A549 (cell line): ENCODE results near the gene CUEDC2. TPM values are rescaled to one million over a fixed set of nuclear protein-coding genes. Genes with fewer than 3 reads are reported as not detected.

ENCODE experiments used
- ATAC-seq, 2 experiments: fragments of 200-7000 bp in 1 of 2; fragments of >200 bp in 1 of 2; cut with Nextera tagmentation in 1 of 2; cut with Tn5 transposase in 1 of 2; 3 replicates each; pipeline versions ENCODE4 v1.8.0 to v1.9.1; 2018 to 2020; ENCODE audit warnings: mild to moderate bottlenecking in 1 of 2, moderate library complexity in 1 of 2
- CTCF ChIA-PET: fragments of 300-600 bp; sonication (Branson Sonifier 250); formaldehyde crosslinking; extraction: SDS; loops from one replicate; lab custom pipeline; 2021; ENCODE audit warnings: antibody characterized with exemption, inconsistent platforms; lab: Yijun Ruan, JAX
- POLR2A ChIA-PET: fragments of 350-600 bp; formaldehyde crosslinking; extraction: SDS; loops from one replicate; lab custom pipeline; 2021; ENCODE audit warnings: antibody characterized with exemption, inconsistent platforms; lab: Yijun Ruan, JAX
- DNase-seq, 2 experiments: peaks; one replicate each; pipeline versions ENCODE4 v3.0.0 to v3.0.0-alpha.2; 2011 to 2016; ENCODE audit warnings: low read depth in 1 of 2, low spot score in 1 of 2
- FAIRE-seq: peaks from 2 replicates; lab custom pipeline; 2011; peaks lifted over from hg19 to GRCh38; lab: Jason Lieb, UNC
- H3K27ac ChIP-seq, 2 experiments: fragments of >200 bp; sonication (Bioruptor Twin); formaldehyde crosslinking; 3 replicates each; pipeline ENCODE4 v1.5.1; 2016 to 2017
- H3K4me1 ChIP-seq: fragments of >200 bp; sonication (Bioruptor Twin); formaldehyde crosslinking; 3 replicates; pipeline ENCODE4 v1.6.1; 2016
- H3K4me2 ChIP-seq: fragments of >200 bp; sonication (Bioruptor Twin); formaldehyde crosslinking; 3 replicates; pipeline ENCODE4 v1.6.1; 2016
- H3K4me3 ChIP-seq: fragments of >200 bp; sonication (Bioruptor Twin); formaldehyde crosslinking; 3 replicates; pipeline ENCODE4 v1.5.1; 2016
- H3K9me3 ChIP-seq: fragments of >200 bp; sonication (Bioruptor Twin); formaldehyde crosslinking; 3 replicates; pipeline ENCODE4 v1.6.1; 2016
- BHLHE40 ChIP-seq: IDR thresholded peaks from 2 replicates; pipeline ENCODE4 v1.6.1; 2012; ENCODE audit warnings: low read depth, low read length, inconsistent platforms
- CBX2 ChIP-seq: fragments of 200-600 bp; sonication (generic); IDR thresholded peaks from 2 replicates; pipeline ENCODE4 v1.6.1; 2016; ENCODE audit warnings: low read depth, mild to moderate bottlenecking, borderline replicate concordance
- CEBPB ChIP-seq, 2 experiments: fragments of >200 bp in 1 of 2; sonication (Bioruptor Twin) in 1 of 2; formaldehyde crosslinking in 1 of 2; IDR thresholded peaks; 2 replicates each; pipeline ENCODE4 v1.6.1; 2012 to 2016
- CHD2 ChIP-seq: fragments of 150-350 bp; IDR thresholded peaks from 2 replicates; pipeline ENCODE4 v1.6.1; 2014; ENCODE audit warnings: low read length; ENCODE audit not compliant: partially characterized antibody
- EHF ChIP-seq: fragments of 250-450 bp; sonication (Bioruptor Pico); IDR thresholded peaks from 2 replicates; pipeline ENCODE4 v1.5.0; 2020; ENCODE audit warnings: mild to moderate bottlenecking
- FOSB ChIP-seq: fragments of 250-450 bp; sonication (Bioruptor Pico); IDR thresholded peaks from 2 replicates; pipeline ENCODE4 v1.5.0; 2020; ENCODE audit warnings: mild to moderate bottlenecking, moderate library complexity
- FOSL2 ChIP-seq, 2 experiments: fragments of 450-650 bp in 1 of 2; fragments of >200 bp in 1 of 2; sonication (Bioruptor Twin) in 1 of 2; formaldehyde crosslinking; IDR thresholded peaks; 2 replicates each; pipeline versions ENCODE4 v1.5.0 to v1.6.1; 2016 to 2020; ENCODE audit warnings: mild to moderate bottlenecking in 1 of 2, moderate library complexity in 1 of 2
- FOXS1 ChIP-seq: fragments of 250-450 bp; sonication (Bioruptor Pico); IDR thresholded peaks from 2 replicates; pipeline ENCODE4 v1.5.0; 2020; ENCODE audit warnings: mild to moderate bottlenecking, moderate library complexity
- HDAC2 ChIP-seq: fragments of 200-600 bp; sonication (generic); IDR thresholded peaks from 2 replicates; pipeline ENCODE4 v1.6.1; 2016
- HEYL ChIP-seq: fragments of 250-450 bp; sonication (Bioruptor Pico); IDR thresholded peaks from 2 replicates; pipeline ENCODE4 v1.8.0; 2021; ENCODE audit warnings: mild to moderate bottlenecking, moderate library complexity
- JUN ChIP-seq, 2 experiments: fragments of >200 bp; sonication (Bioruptor Twin); formaldehyde crosslinking; IDR thresholded peaks; 2 replicates in 1 of 2; 3 replicates in 1 of 2; pipeline ENCODE4 v1.6.1; 2016 to 2017
- KDM1A ChIP-seq: fragments of 200-600 bp; sonication (generic); IDR thresholded peaks from 2 replicates; pipeline ENCODE4 v1.6.1; 2016; ENCODE audit warnings: low read depth, mild to moderate bottlenecking
- MAFK ChIP-seq: fragments of 450-650 bp; IDR thresholded peaks from 2 replicates; pipeline ENCODE4 v1.6.1; 2014; ENCODE audit not compliant: partially characterized antibody
- MYC ChIP-seq: IDR thresholded peaks from 2 replicates; pipeline ENCODE4 v1.6.1; 2012; ENCODE audit warnings: mild to moderate bottlenecking, inconsistent platforms, low read length, improper control_type of control experiment, borderline replicate concordance
- NFE2L2 ChIP-seq: fragments of 150-350 bp; conservative IDR thresholded peaks from 2 replicates; pipeline ENCODE4 v1.6.1; 2014; ENCODE audit warnings: low read length
- NR3C1 ChIP-seq: fragments of >200 bp; sonication (Bioruptor Twin); formaldehyde crosslinking; IDR thresholded peaks from 3 replicates; pipeline ENCODE4 v1.6.1; 2017
- PHF8 ChIP-seq: fragments of 200-600 bp; sonication (generic); IDR thresholded peaks from 2 replicates; pipeline ENCODE4 v1.6.1; 2016; ENCODE audit warnings: low read depth, mild to moderate bottlenecking, antibody characterized with exemption, moderate library complexity, borderline replicate concordance
- POLR2AphosphoS2 ChIP-seq: conservative IDR thresholded peaks from 2 replicates; pipeline ENCODE4 v1.6.1; 2012; ENCODE audit warnings: low read length, improper control_type of control experiment, inconsistent platforms
- RAD21 ChIP-seq, 2 experiments: fragments of >200 bp in 1 of 2; sonication (Bioruptor Twin) in 1 of 2; formaldehyde crosslinking in 1 of 2; IDR thresholded peaks in 1 of 2; conservative IDR thresholded peaks in 1 of 2; 2 replicates in 1 of 2; 3 replicates in 1 of 2; pipeline ENCODE4 v1.6.1; 2012 to 2018; ENCODE audit warnings: inconsistent platforms in 1 of 2
- RARB ChIP-seq: fragments of 250-450 bp; sonication (Bioruptor Pico); IDR thresholded peaks from 2 replicates; pipeline ENCODE4 v1.8.0; 2021; ENCODE audit warnings: mild to moderate bottlenecking, moderate library complexity
- RCOR1 ChIP-seq: fragments of 150-350 bp; IDR thresholded peaks from 2 replicates; pipeline ENCODE4 v1.6.1; 2014; ENCODE audit warnings: antibody characterized with exemption, low read length, low read depth
- REST ChIP-seq: fragments of 200-600 bp; sonication (generic); IDR thresholded peaks from 2 replicates; pipeline ENCODE4 v1.6.1; 2016; ENCODE audit warnings: antibody characterized with exemption, mild to moderate bottlenecking, moderate library complexity
- TFCP2L1 ChIP-seq: fragments of 250-450 bp; sonication (Bioruptor Pico); IDR thresholded peaks from 2 replicates; pipeline ENCODE4 v1.5.0; 2021; ENCODE audit warnings: mild to moderate bottlenecking
- ZFP36 ChIP-seq: fragments of 450-650 bp; IDR thresholded peaks from 2 replicates; pipeline ENCODE4 v1.6.1; 2014; ENCODE audit warnings: borderline replicate concordance; ENCODE audit not compliant: partially characterized antibody
- WGBS: methylation state at CpG from one replicate; pipeline ENCODE4 v1.1.6; 2017; ENCODE audit errors: missing lambda C conversion rate; 5-methylcytosine and 5-hydroxymethylcytosine counted together
- polyA plus RNA-seq, 4 experiments: library from polyadenylated mRNA; depleted of rRNA in 3 of 4; stranded (reverse); fragments of >200 nt; fragmentation: RNase III in 1 of 4; extraction: RNeasy Plus Mini Kit Qiagen cat#74134 plus additional on column Dnase treatment in 1 of 4; gene quantifications; 2 replicates in 3 of 4; 3 replicates in 1 of 4; pipeline ENCODE4 v1.2.3, GENCODE V29; 2011 to 2017
- TF ChIP-seq, protein P1 (sequence below): fragments of >200 bp; sonication (Bioruptor Twin); formaldehyde crosslinking; IDR thresholded peaks from 2 replicates; pipeline ENCODE4 v1.6.1; 2016
- TF ChIP-seq, protein P2 (sequence below): fragments of 150-350 bp; IDR thresholded peaks from 2 replicates; pipeline ENCODE4 v1.6.1; 2014; ENCODE audit warnings: low read depth, mild to moderate bottlenecking, low read length
- TF ChIP-seq, protein P3 (sequence below): IDR thresholded peaks from 2 replicates; pipeline ENCODE4 v1.6.1; 2012; ENCODE audit warnings: low read depth, borderline replicate concordance
- TF ChIP-seq, protein P4 (sequence below): fragments of >200 bp; sonication (Bioruptor Twin); formaldehyde crosslinking; IDR thresholded peaks from 3 replicates; pipeline ENCODE4 v1.6.1; 2016

The CUEDC2 gene
- polyA plus RNA-seq, 2 of the 4 experiments (the other 2 are of a cell fraction), result 43.7 to 67.4 TPM

- H3K4me1 ChIP-seq, result peaks cover 55% of the 10 kb centered on the region
- no peaks in the 10 kb centered on the region for H3K9me3 ChIP-seq
- DNase-seq (no peak), ATAC-seq (no peak), FAIRE-seq (no peak)
- CTCF ChIA-PET, result interaction anchor here (0.6 to 3.7 kb wide), 6 partner anchors 8 to 50 kb away, joined by 3 to 20 read pairs (median 3); no protein-coding TSS in a partner anchor
- peak overlapping the region in 1 of 2 experiments; percentile 52; a peak in 2 of 6 replicates for H3K27ac ChIP-seq
- POLR2A ChIA-PET, result interaction anchor here (1.5 kb wide), 1 partner anchor 21 kb away, joined by 3 read pairs; the partner anchor contains the start of gene CUEDC2
- H3K4me2 ChIP-seq, result peak overlapping the region; percentile 44; the same call in 2 of the 3 replicates
- WGBS, result 97% methylated on average over 5 of the region's 5 CpGs
- H3K4me3 ChIP-seq, result no peak overlapping the region
- TF ChIP-seq JUN (IDR thresholded peaks at IDR 0.05) (0 out of 5 replicates have a peak, but pooled peaks of 1 of the 2 experiments have one; percentile 9), KDM1A (no peak)
- TF ChIP-seq, protein P1, sequence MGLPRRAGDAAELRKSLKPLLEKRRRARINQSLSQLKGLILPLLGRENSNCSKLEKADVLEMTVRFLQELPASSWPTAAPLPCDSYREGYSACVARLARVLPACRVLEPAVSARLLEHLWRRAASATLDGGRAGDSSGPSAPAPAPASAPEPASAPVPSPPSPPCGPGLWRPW, result no peak
These were observed 21.1 kb upstream of the CUEDC2 start for GRCh38 chr10:102453502-102453901.

GRCh38 chr10:102452672-102453340 lies 20.4 kb upstream of the CUEDC2 start:
- FAIRE-seq, result no peak
- ChIA-PET CTCF (interaction anchor here (0.6 to 3.7 kb wide), 8 partner anchors 8 to 68 kb away, joined by 3 to 20 read pairs (median 3); no protein-coding TSS in a partner anchor), POLR2A (interaction anchor here (1.5 kb wide), 1 partner anchor 20 kb away, joined by 3 read pairs; the partner anchor contains the start of gene CUEDC2)
- peak in 1 of 2 experiments; percentile 47 for DNase-seq
- Histone ChIP-seq H3K4me1 (peaks cover 55% of the 10 kb centered on the region), H3K4me3 (no peak overlapping the region), H3K4me2 (peak overlapping the region; percentile 44), H3K9me3 (no peaks in the 10 kb centered on the region), H3K27ac (peak overlapping the region in 1 of 2 experiments; percentile 52; a peak in 2 of 6 replicates)
- 0 out of 6 replicates have a peak, but pooled peaks of 1 of the 2 experiments have one; percentile 28 for ATAC-seq
- WGBS, result 42% methylated on average over 3 of the region's 3 CpGs
- TF ChIP-seq CBX2, result no peak
- no peak for TF ChIP-seq FOSL2 (IDR thresholded peaks at IDR 0.05)
- TF ChIP-seq FOSL2 (CRISPR knock-in tag; IDR thresholded peaks at IDR 0.05), result peak; percentile 89
- TF ChIP-seq, protein P1, result no peak
- TF ChIP-seq JUN (IDR thresholded peaks at IDR 0.05), result peak in 1 of 2 experiments; percentile 24; a peak in 1 of 5 replicates
- no peak for TF ChIP-seq EHF (CRISPR knock-in tag)
- no peak for TF ChIP-seq RCOR1
- TF ChIP-seq, protein P2, sequence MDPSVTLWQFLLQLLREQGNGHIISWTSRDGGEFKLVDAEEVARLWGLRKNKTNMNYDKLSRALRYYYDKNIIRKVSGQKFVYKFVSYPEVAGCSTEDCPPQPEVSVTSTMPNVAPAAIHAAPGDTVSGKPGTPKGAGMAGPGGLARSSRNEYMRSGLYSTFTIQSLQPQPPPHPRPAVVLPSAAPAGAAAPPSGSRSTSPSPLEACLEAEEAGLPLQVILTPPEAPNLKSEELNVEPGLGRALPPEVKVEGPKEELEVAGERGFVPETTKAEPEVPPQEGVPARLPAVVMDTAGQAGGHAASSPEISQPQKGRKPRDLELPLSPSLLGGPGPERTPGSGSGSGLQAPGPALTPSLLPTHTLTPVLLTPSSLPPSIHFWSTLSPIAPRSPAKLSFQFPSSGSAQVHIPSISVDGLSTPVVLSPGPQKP, result no peak
- no peak for TF ChIP-seq FOSB (CRISPR knock-in tag)
- TF ChIP-seq ZFP36, result peak; percentile 41
- TF ChIP-seq HEYL (CRISPR knock-in tag), result no peak
- TF ChIP-seq HDAC2, result no peak
- no peak for TF ChIP-seq BHLHE40
- no peak for TF ChIP-seq CHD2
- no peak for TF ChIP-seq MYC
- TF ChIP-seq, protein P3, sequence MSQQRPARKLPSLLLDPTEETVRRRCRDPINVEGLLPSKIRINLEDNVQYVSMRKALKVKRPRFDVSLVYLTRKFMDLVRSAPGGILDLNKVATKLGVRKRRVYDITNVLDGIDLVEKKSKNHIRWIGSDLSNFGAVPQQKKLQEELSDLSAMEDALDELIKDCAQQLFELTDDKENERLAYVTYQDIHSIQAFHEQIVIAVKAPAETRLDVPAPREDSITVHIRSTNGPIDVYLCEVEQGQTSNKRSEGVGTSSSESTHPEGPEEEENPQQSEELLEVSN, result no peak
- no peak for TF ChIP-seq NFE2L2
- no peak for TF ChIP-seq FOXS1 (CRISPR knock-in tag)
- TF ChIP-seq, protein P4, sequence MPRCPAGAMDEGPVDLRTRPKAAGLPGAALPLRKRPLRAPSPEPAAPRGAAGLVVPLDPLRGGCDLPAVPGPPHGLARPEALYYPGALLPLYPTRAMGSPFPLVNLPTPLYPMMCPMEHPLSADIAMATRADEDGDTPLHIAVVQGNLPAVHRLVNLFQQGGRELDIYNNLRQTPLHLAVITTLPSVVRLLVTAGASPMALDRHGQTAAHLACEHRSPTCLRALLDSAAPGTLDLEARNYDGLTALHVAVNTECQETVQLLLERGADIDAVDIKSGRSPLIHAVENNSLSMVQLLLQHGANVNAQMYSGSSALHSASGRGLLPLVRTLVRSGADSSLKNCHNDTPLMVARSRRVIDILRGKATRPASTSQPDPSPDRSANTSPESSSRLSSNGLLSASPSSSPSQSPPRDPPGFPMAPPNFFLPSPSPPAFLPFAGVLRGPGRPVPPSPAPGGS, result no peak
- no peak for TF ChIP-seq NR3C1
- TF ChIP-seq PHF8, result no peak
- TF ChIP-seq MAFK, result no peak
- TF ChIP-seq KDM1A, result peak; percentile 42; the same call in 1 of the 2 replicates
- no peak for TF ChIP-seq RAD21 (conservative IDR thresholded peaks at IDR 0.05 in 1 of 2, IDR thresholded peaks at IDR 0.05 in 1 of 2)
- TF ChIP-seq POLR2AphosphoS2, result no peak
- no peak for TF ChIP-seq REST
- no peak for TF ChIP-seq TFCP2L1 (CRISPR knock-in tag)
- no peak for TF ChIP-seq RARB (CRISPR knock-in tag)
- TF ChIP-seq CEBPB (IDR thresholded peaks at IDR 0.05), result 0 out of 4 replicates have a peak, but pooled peaks of 1 of the 2 experiments have one; percentile 9
- TF ChIP-seq, all 56 proteins: peak for 5
